Fibroblast of villous mesenchyme (primary cell): ENCODE measurements around the gene AKAP13. TPM values are rescaled to one million over a fixed set of nuclear protein-coding genes. Genes with fewer than 3 reads are reported as not detected.

Experiments used
- DNase-seq: peaks from one replicate; pipeline ENCODE4 v3.0.0-alpha.2; 2010; ENCODE audit warnings: low read depth
- H3K4me3 ChIP-seq: 2 replicates; pipeline ENCODE4 v1.5.1; 2011; ENCODE audit warnings: low read depth, mild to moderate bottlenecking, low read length
- total RNA-seq: library from RNA; depleted of rRNA; stranded (reverse); fragments of >200 nt; gene quantifications from 2 replicates; pipeline ENCODE4 v1.2.3, GENCODE V29; 2012
- TF ChIP-seq, protein P1 (sequence below): IDR thresholded peaks from 2 replicates; pipeline ENCODE4 v1.5.1; 2012; ENCODE audit warnings: low read depth, mild to moderate bottlenecking, low read length; ENCODE audit not compliant: insufficient read depth

Gene AKAP13
- total RNA-seq, 1 donor = 164 TPM

DNA sequence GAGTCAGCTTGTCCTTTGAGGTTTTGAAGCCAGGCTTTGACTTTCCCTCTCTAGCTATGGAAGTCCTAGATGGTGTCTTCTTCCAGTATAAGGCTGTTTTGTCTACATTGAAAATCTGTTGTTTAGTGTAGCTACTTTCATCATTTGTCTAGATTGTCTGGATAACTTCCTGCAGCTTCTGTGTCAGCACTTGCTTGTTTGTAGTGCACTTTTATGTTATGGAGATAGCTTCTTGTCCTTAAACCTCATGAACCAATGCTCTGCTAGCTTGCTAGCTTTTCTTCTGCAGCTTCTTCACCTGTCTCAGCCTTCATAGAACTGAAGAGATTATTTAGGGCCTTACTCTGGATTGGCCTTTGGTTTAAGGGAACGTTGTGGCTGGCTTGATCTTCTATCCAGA is 43.8 kb downstream of the AKAP13 start:
- TF ChIP-seq, protein P1, sequence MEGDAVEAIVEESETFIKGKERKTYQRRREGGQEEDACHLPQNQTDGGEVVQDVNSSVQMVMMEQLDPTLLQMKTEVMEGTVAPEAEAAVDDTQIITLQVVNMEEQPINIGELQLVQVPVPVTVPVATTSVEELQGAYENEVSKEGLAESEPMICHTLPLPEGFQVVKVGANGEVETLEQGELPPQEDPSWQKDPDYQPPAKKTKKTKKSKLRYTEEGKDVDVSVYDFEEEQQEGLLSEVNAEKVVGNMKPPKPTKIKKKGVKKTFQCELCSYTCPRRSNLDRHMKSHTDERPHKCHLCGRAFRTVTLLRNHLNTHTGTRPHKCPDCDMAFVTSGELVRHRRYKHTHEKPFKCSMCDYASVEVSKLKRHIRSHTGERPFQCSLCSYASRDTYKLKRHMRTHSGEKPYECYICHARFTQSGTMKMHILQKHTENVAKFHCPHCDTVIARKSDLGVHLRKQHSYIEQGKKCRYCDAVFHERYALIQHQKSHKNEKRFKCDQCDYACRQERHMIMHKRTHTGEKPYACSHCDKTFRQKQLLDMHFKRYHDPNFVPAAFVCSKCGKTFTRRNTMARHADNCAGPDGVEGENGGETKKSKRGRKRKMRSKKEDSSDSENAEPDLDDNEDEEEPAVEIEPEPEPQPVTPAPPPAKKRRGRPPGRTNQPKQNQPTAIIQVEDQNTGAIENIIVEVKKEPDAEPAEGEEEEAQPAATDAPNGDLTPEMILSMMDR = no peak
- no peak for DNase-seq
- no peak overlapping the region for H3K4me3 ChIP-seq

- no peak for DNase-seq
- TF ChIP-seq, protein P1 = no peak
- no peak overlapping the region for H3K4me3 ChIP-seq
Measured at GRCh38 chr15:85426481-85426880, 46.1 kb downstream of the AKAP13 start.

- H3K4me3 ChIP-seq = no peak overlapping the region
- TF ChIP-seq, protein P1 = no peak
- no peak for DNase-seq
Measured at GRCh38 chr15:85427286-85428028, 47.1 kb downstream of the AKAP13 start.

GRCh38 chr15:85429522-85429921 is 49.1 kb downstream of the AKAP13 start:
- DNase-seq = no peak
- no peak overlapping the region for H3K4me3 ChIP-seq
- TF ChIP-seq, protein P1 = no peak

DNA sequence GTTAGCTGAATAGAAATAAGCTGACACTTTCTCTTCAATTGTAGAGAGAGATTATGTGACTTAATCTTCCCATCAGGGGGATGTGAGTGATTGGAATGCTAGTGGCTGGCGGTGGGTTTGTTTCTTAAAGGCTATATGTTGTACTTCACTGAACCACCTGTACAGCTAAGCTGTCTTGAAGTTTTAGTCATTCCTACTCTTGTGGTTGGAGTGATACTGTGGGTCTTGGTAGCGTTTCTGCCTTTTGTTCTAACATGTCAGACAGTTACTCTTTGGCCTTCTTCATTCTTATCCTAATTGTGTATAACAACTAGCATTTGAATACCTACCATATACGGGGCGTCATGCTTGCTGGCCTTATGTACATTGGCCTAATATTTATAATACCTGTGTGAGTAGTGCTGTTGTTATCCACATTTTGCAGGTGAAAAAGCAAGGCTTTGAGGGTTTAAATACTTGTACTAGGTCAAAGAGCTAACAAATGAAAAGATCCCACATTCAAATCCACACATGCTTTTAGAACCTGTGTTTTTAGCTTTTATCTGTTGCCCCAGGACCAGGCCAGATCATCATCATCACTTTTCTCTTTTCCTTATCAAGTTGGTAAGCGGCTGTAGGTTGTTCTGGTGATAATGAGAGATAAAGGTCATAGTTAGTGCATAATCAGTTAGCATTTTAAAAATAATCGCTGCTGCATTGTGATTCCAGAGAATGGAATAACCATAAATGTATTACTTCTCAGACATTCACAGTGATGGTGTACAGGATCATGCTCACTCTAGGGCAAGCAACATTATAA is 50.2 kb downstream of the AKAP13 start:
- no peak for DNase-seq
- no peak overlapping the region for H3K4me3 ChIP-seq
- TF ChIP-seq, protein P1 = no peak

DNA sequence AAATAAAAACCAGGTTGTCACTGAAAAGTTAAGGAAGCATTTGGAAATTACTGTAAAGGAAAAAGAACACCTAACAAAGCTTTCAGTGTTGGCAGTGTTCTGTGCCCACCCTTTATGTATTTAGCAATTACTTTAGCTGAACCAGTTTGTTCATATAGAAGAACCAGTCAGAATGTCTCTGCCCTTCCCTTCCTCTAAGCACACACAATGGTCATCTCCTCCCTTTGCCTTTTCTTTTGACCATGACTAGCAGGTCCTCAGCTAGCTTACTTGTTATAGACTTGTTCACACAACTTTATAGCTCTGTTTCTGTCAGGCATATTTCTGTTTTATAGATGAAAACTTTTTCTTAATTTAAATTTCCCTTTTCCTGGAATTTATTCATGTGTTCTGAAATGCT is 59.6 kb downstream of the AKAP13 start:
- no peak overlapping the region for H3K4me3 ChIP-seq
- TF ChIP-seq, protein P1 = no peak
- DNase-seq = no peak
